Mesenchymal stem cell (in vitro differentiated cells and primary cell): Measurements from ENCODE around the gene HVCN1.

Experiments
- DNase-seq: peaks from one replicate; pipeline ENCODE4 v3.0.0-alpha.2; 2013
- H2AFZ ChIP-seq: one replicate; pipeline ENCODE4 v1.6.1; 2013; ENCODE audit warnings: low read depth, mild to moderate bottlenecking, control low read depth, inconsistent platforms, low read length, moderate library complexity
- H2AK5ac ChIP-seq: 2 replicates; pipeline ENCODE4 v1.6.1; 2013; ENCODE audit warnings: low read length, moderate library complexity, mild to moderate bottlenecking, inconsistent platforms; ENCODE audit not compliant: severe bottlenecking
- H2BK120ac ChIP-seq: one replicate; pipeline ENCODE4 v1.6.1; 2013; ENCODE audit warnings: low read depth, mild to moderate bottlenecking, inconsistent platforms, low read length, moderate library complexity
- H2BK12ac ChIP-seq, 2 experiments: one replicate each; pipeline ENCODE4 v1.6.1; 2013; ENCODE audit warnings: inconsistent platforms in 2 of 2, low read length in 2 of 2, mild to moderate bottlenecking in 2 of 2, moderate library complexity in 2 of 2, control low read depth in 1 of 2
- H2BK15ac ChIP-seq: one replicate; pipeline ENCODE4 v1.6.1; 2013; ENCODE audit warnings: mild to moderate bottlenecking, low read depth, inconsistent platforms; ENCODE audit not compliant: poor library complexity, severe bottlenecking
- H2BK5ac ChIP-seq: 2 replicates; pipeline ENCODE4 v1.6.1; 2013; ENCODE audit warnings: low read depth, mild to moderate bottlenecking, low read length, control low read depth, inconsistent platforms; ENCODE audit not compliant: poor library complexity, severe bottlenecking
- H3K14ac ChIP-seq, 2 experiments: one replicate each; pipeline ENCODE4 v1.6.1; 2013; ENCODE audit warnings: inconsistent platforms in 2 of 2, low read length in 2 of 2, control low read depth in 1 of 2, mild to moderate bottlenecking in 1 of 2, moderate library complexity in 1 of 2
- H3K18ac ChIP-seq, 2 experiments: one replicate each; pipeline ENCODE4 v1.6.1; 2013; ENCODE audit warnings: inconsistent platforms in 2 of 2, low read length in 2 of 2, control low read depth in 1 of 2, low read depth in 1 of 2, mild to moderate bottlenecking in 1 of 2
- H3K23ac ChIP-seq, 2 experiments: one replicate each; pipeline ENCODE4 v1.6.1; 2013; ENCODE audit warnings: inconsistent platforms in 2 of 2, low read length in 2 of 2, mild to moderate bottlenecking in 2 of 2, moderate library complexity in 2 of 2, control low read depth in 1 of 2
- H3K27ac ChIP-seq: 2 replicates; pipeline ENCODE4 v1.5.1; 2013; ENCODE audit warnings: mild to moderate bottlenecking, moderate library complexity, low read length, control low read depth, inconsistent platforms; ENCODE audit not compliant: poor library complexity, severe bottlenecking
- H3K27me3 ChIP-seq, 2 experiments: 2 replicates each; pipeline versions ENCODE4 v1.6.1 to v1.7.0; 2013; ENCODE audit warnings: low read length in 2 of 2, mild to moderate bottlenecking in 2 of 2, moderate library complexity in 2 of 2, control low read depth in 1 of 2, inconsistent platforms in 1 of 2; ENCODE audit not compliant: control insufficient read depth in 1 of 2, insufficient read depth in 1 of 2
- H3K36me3 ChIP-seq, 2 experiments: 2 replicates each; pipeline versions ENCODE4 v1.6.1 to v1.7.0; 2013; ENCODE audit warnings: low read length in 2 of 2, control low read depth in 1 of 2, inconsistent platforms in 1 of 2, low read depth in 1 of 2, mild to moderate bottlenecking in 1 of 2; ENCODE audit not compliant: insufficient read depth in 2 of 2, control insufficient read depth in 1 of 2
- H3K4ac ChIP-seq, 2 experiments: one replicate each; pipeline ENCODE4 v1.6.1; 2013; ENCODE audit warnings: inconsistent platforms in 2 of 2, low read length in 2 of 2, mild to moderate bottlenecking in 2 of 2, moderate library complexity in 2 of 2, control low read depth in 1 of 2, low read depth in 1 of 2
- H3K4me1 ChIP-seq: 2 replicates; pipeline ENCODE4 v1.6.1; 2013; ENCODE audit warnings: low read depth, low read length, control low read depth; ENCODE audit not compliant: control insufficient read depth, insufficient read depth
- H3K4me2 ChIP-seq: 2 replicates; pipeline ENCODE4 v1.6.1; 2013; ENCODE audit warnings: low read length, mild to moderate bottlenecking, inconsistent platforms; ENCODE audit not compliant: poor library complexity, severe bottlenecking
- H3K4me3 ChIP-seq, 2 experiments: 2 replicates each; pipeline versions ENCODE4 v1.5.1 to v1.7.0; 2013; ENCODE audit warnings: low read length in 2 of 2, mild to moderate bottlenecking in 2 of 2, control low read depth in 1 of 2, low read depth in 1 of 2; ENCODE audit not compliant: insufficient read depth in 1 of 2
- H3K79me1 ChIP-seq: replicated peaks from 2 replicates; pipeline ENCODE4 v1.6.1; 2013; ENCODE audit warnings: mild to moderate bottlenecking, control low read depth, low read length, inconsistent platforms; ENCODE audit not compliant: poor library complexity, severe bottlenecking
- H3K9ac ChIP-seq: 2 replicates; pipeline ENCODE4 v1.7.0; 2013; ENCODE audit warnings: mild to moderate bottlenecking, low read length, moderate library complexity
- H3K9me3 ChIP-seq: 2 replicates; pipeline ENCODE4 v1.7.0; 2013; ENCODE audit warnings: mild to moderate bottlenecking, low read length; ENCODE audit not compliant: control insufficient read depth
- H4K8ac ChIP-seq: one replicate; pipeline ENCODE4 v1.6.1; 2013; ENCODE audit warnings: inconsistent platforms, mild to moderate bottlenecking, low read length, moderate library complexity
- H4K91ac ChIP-seq: one replicate; pipeline ENCODE4 v1.6.1; 2013; ENCODE audit warnings: mild to moderate bottlenecking, low read length, inconsistent platforms
- WGBS: methylation state at CpG from one replicate; pipeline ENCODE4 v1.1.7; 2013; ENCODE audit warnings: mixed read lengths; 5-methylcytosine and 5-hydroxymethylcytosine counted together

HVCN1 gene

GRCh38 chr12:110677982-110678381 is 10.9 kb downstream of the HVCN1 start:
- Histone ChIP-seq H2BK15ac (no peak overlapping the region), H3K14ac (no peak overlapping the region), H3K9ac (no peak overlapping the region), H2BK12ac (no peak overlapping the region), H3K36me3 (no peaks in the 10 kb centered on the region), H3K27me3 (peaks cover 0 to 2% of the 10 kb centered on the region in 2 experiments), H4K8ac (no peak overlapping the region), H3K23ac (no peak overlapping the region), H2BK120ac (no peak overlapping the region), H3K18ac (no peak overlapping the region), H3K4ac (no peak overlapping the region), H3K27ac (peak overlapping the region; percentile 53), H2AK5ac (no peak overlapping the region), H4K91ac (no peak overlapping the region), H2BK5ac (no peak overlapping the region), H3K9me3 (peaks cover 8% of the 10 kb centered on the region), H3K4me3 (no peak overlapping the region), H2AFZ (no peak overlapping the region), H3K79me1 (no peaks in the 10 kb centered on the region), H3K4me2 (peak overlapping the region; percentile 13), H3K4me1 (peaks cover 8% of the 10 kb centered on the region)
- DNase-seq, result no peak
- 96% methylated on average over 4 of the region's 4 CpGs for WGBS

- Histone ChIP-seq H3K4me3 (no peak overlapping the region), H3K4me1 (peaks cover 8% of the 10 kb centered on the region), H3K14ac (no peak overlapping the region), H2BK12ac (no peak overlapping the region), H3K36me3 (no peaks in the 10 kb centered on the region), H3K4ac (no peak overlapping the region), H3K79me1 (no peaks in the 10 kb centered on the region), H3K23ac (no peak overlapping the region), H3K4me2 (peak overlapping the region; percentile 13), H3K27ac (peak overlapping the region; percentile 53), H3K18ac (no peak overlapping the region), H3K9me3 (peaks cover 8% of the 10 kb centered on the region), H2AFZ (no peak overlapping the region), H2AK5ac (no peak overlapping the region), H2BK120ac (no peak overlapping the region), H4K8ac (no peak overlapping the region), H2BK5ac (no peak overlapping the region), H3K9ac (no peak overlapping the region), H3K27me3 (peaks cover 0 to 2% of the 10 kb centered on the region in 2 experiments), H4K91ac (no peak overlapping the region), H2BK15ac (no peak overlapping the region)
- 67% methylated on average over 4 of the region's 5 CpGs for WGBS
- peak; percentile 21 for DNase-seq
These were observed 11.6 kb downstream of the HVCN1 start for GRCh38 chr12:110677206-110677911.

GRCh38 chr12:110676171-110676570 is 12.7 kb downstream of the HVCN1 start:
- Histone ChIP-seq H2AK5ac (no peak overlapping the region), H3K79me1 (no peaks in the 10 kb centered on the region), H2BK120ac (no peak overlapping the region), H2BK12ac (peak overlapping the region in 1 of 2 experiments; percentile 24), H4K8ac (no peak overlapping the region), H3K14ac (no peak overlapping the region), H3K23ac (no peak overlapping the region), H2AFZ (no peak overlapping the region), H3K9ac (no peak overlapping the region), H3K4me2 (no peak overlapping the region), H3K27ac (no peak overlapping the region), H3K4me1 (peaks cover 8% of the 10 kb centered on the region), H3K27me3 (peaks cover 0 to 2% of the 10 kb centered on the region in 2 experiments), H2BK15ac (no peak overlapping the region), H3K9me3 (peaks cover 8% of the 10 kb centered on the region), H3K4ac (no peak overlapping the region), H3K36me3 (peaks cover 0 to 2% of the 10 kb centered on the region in 2 experiments), H2BK5ac (no peak overlapping the region), H3K4me3 (no peak overlapping the region), H3K18ac (no peak overlapping the region), H4K91ac (no peak overlapping the region)
- whole genome bisulfite sequencing, result 93% methylated on average over 4 of the region's 4 CpGs
- no peak for DNase-seq

- Histone ChIP-seq H3K4me1 (no peaks in the 10 kb centered on the region), H3K23ac (no peak overlapping the region), H3K9me3 (peaks cover 16% of the 10 kb centered on the region), H4K91ac (no peak overlapping the region), H2BK120ac (no peak overlapping the region), H3K9ac (no peak overlapping the region), H3K18ac (no peak overlapping the region), H3K4me2 (no peak overlapping the region), H2BK12ac (no peak overlapping the region), H3K79me1 (no peaks in the 10 kb centered on the region), H2BK15ac (no peak overlapping the region), H3K27ac (no peak overlapping the region), H2BK5ac (no peak overlapping the region), H4K8ac (no peak overlapping the region), H2AK5ac (no peak overlapping the region), H3K27me3 (peaks cover 0 to 4% of the 10 kb centered on the region in 2 experiments), H3K14ac (no peak overlapping the region), H2AFZ (no peak overlapping the region), H3K4ac (no peak overlapping the region), H3K36me3 (peaks cover 0 to 3% of the 10 kb centered on the region in 2 experiments), H3K4me3 (no peak overlapping the region)
- DNase-seq, result no peak
- WGBS, result 92% methylated on average over 4 of the region's 4 CpGs
These were observed 18.7 kb downstream of the HVCN1 start for GRCh38 chr12:110670161-110670701.
